Gastrocnemius medialis (tissue), 4 donors: ENCODE results near the gene CLDN18. TPM values are rescaled to one million over a fixed set of nuclear protein-coding genes. Genes with fewer than 3 reads are reported as not detected.

ENCODE experiments used
- ATAC-seq, 2 donors: fragments of 150-250 bp; one replicate each; pipeline ENCODE4 v1.9.1; 2016
- DNase-seq, 2 donors: peaks; one replicate each; pipeline ENCODE4 v3.0.0-alpha.2; 2019
- H3K27ac ChIP-seq, 4 donors: fragments of 200-600 bp; sonication (generic); 1 replicate in 1 of 4; 2 replicates in 3 of 4; pipeline ENCODE4 v1.5.1; 2016 to 2018; ENCODE audit warnings: mild to moderate bottlenecking in 2 of 4, moderate library complexity in 1 of 4
- H3K27me3 ChIP-seq, 3 donors: fragments of 200-600 bp; sonication (generic) in 2 of 3; 1 replicate in 1 of 3; 2 replicates in 2 of 3; pipeline versions ENCODE4 v1.5.1 to v1.6.0; 2016 to 2019; ENCODE audit warnings: mild to moderate bottlenecking in 1 of 3, moderate library complexity in 1 of 3
- H3K36me3 ChIP-seq, 2 donors: fragments of 200-600 bp; sonication (generic) in 1 of 2; one replicate each; pipeline ENCODE4 v1.5.1; 2017 to 2018
- H3K4me1 ChIP-seq, 2 donors: fragments of 200-600 bp; sonication (generic) in 1 of 2; one replicate each; pipeline ENCODE4 v1.5.1; 2016 to 2017; ENCODE audit warnings: mild to moderate bottlenecking in 2 of 2
- H3K4me3 ChIP-seq, 4 donors: fragments of 200-600 bp; sonication (generic) in 3 of 4; 1 replicate in 1 of 4; 2 replicates in 3 of 4; pipeline ENCODE4 v1.5.1; 2016 to 2019; ENCODE audit warnings: mild to moderate bottlenecking in 2 of 4
- H3K9me3 ChIP-seq, 3 donors: fragments of 200-600 bp; sonication (generic) in 2 of 3; 1 replicate in 1 of 3; 2 replicates in 2 of 3; pipeline ENCODE4 v1.5.1; 2016 to 2019
- CTCF ChIP-seq, 5 experiments: fragments of 450-650 bp in 3 of 5; fragments of 200-600 bp in 2 of 5; sonication (generic) in 2 of 5; IDR thresholded peaks in 4 of 5; conservative IDR thresholded peaks in 1 of 5; 1 replicate in 4 of 5; 2 replicates in 1 of 5; pipeline ENCODE4 v1.5.1; 2016 to 2019; ENCODE audit warnings: antibody characterized with exemption in 5 of 5, mild to moderate bottlenecking in 3 of 5, moderate library complexity in 3 of 5
- POLR2A ChIP-seq, 2 donors: fragments of 450-650 bp; IDR thresholded peaks; one replicate each; pipeline ENCODE4 v1.6.1; 2017; ENCODE audit warnings: antibody characterized with exemption in 2 of 2, mild to moderate bottlenecking in 2 of 2, moderate library complexity in 2 of 2
- in situ Hi-C, 4 donors: fragments of 200-750 bp; cut with MboI; loops; one replicate each; pipeline versions ENCODE4 v1.15.0 to v1.8.0; 2017; ENCODE audit warnings: low sequenced_read_pairs in 4 of 4
- intact Hi-C: fragments of 100-400 bp; cut with DNase I; formaldehyde crosslinking; loops from one replicate; pipeline ENCODE4 v1.15.1; 2023; ENCODE audit warnings: low total_unique reads
- total RNA-seq, 4 donors: library from RNA; depleted of rRNA; stranded (reverse); fragments of >200 nt; gene quantifications; one replicate each; pipeline versions ENCODE4 v1.1.0 to v1.2.3, GENCODE V29; 2016

Gene CLDN18
- total RNA-seq, 4 donors from 2014 or later = not detected

- Histone ChIP-seq H3K36me3 (no peaks in the 10 kb centered on the region), H3K4me3 (no peak overlapping the region), H3K27ac (no peak overlapping the region), H3K27me3 (no peaks in the 10 kb centered on the region), H3K4me1 (no peaks in the 10 kb centered on the region), H3K9me3 (no peaks in the 10 kb centered on the region)
- ATAC-seq = no peak
- in situ Hi-C loops (no loop called here), intact Hi-C loops (no loop called here)
- TF ChIP-seq CTCF (IDR thresholded peaks at IDR 0.05 in 4 of 5, conservative IDR thresholded peaks at IDR 0.05 in 1 of 5) (no peak), POLR2A (IDR thresholded peaks at IDR 0.05) (no peak)
- DNase-seq = no peak
Measured at GRCh38 chr3:138016065-138016464, 6.1 kb downstream of the CLDN18 start.

GRCh38 chr3:138019281-138020069 is 9.5 kb downstream of the CLDN18 start:
- no peak overlapping the region for H3K4me3 ChIP-seq
- H3K27me3 ChIP-seq = no peaks in the 10 kb centered on the region
- DNase-seq (no peak), ATAC-seq (no peak)
- no peak overlapping the region for H3K27ac ChIP-seq
- TF ChIP-seq CTCF (IDR thresholded peaks at IDR 0.05 in 4 of 5, conservative IDR thresholded peaks at IDR 0.05 in 1 of 5) (no peak), POLR2A (IDR thresholded peaks at IDR 0.05) (no peak)
- H3K9me3 ChIP-seq = no peaks in the 10 kb centered on the region
- in situ Hi-C loops = no loop called here
- intact Hi-C loops = no loop called here
- no peaks in the 10 kb centered on the region for H3K36me3 ChIP-seq
- no peaks in the 10 kb centered on the region for H3K4me1 ChIP-seq

- no peak for ATAC-seq
- Histone ChIP-seq H3K36me3 (no peaks in the 10 kb centered on the region), H3K27ac (no peak overlapping the region), H3K9me3 (no peaks in the 10 kb centered on the region), H3K4me3 (no peak overlapping the region), H3K4me1 (no peaks in the 10 kb centered on the region), H3K27me3 (no peaks in the 10 kb centered on the region)
- intact Hi-C loops = no loop called here
- DNase-seq = no peak
- in situ Hi-C loops = no loop called here
- no peak for TF ChIP-seq POLR2A (IDR thresholded peaks at IDR 0.05)
- TF ChIP-seq CTCF (IDR thresholded peaks at IDR 0.05 in 4 of 5, conservative IDR thresholded peaks at IDR 0.05 in 1 of 5) = no peak
Measured at GRCh38 chr3:138023754-138024153, 13.8 kb downstream of the CLDN18 start.

GRCh38 chr3:138025553-138025952 is 15.6 kb downstream of the CLDN18 start:
- no peak overlapping the region for H3K4me3 ChIP-seq
- DNase-seq = no peak
- TF ChIP-seq CTCF (IDR thresholded peaks at IDR 0.05 in 4 of 5, conservative IDR thresholded peaks at IDR 0.05 in 1 of 5) = no peak
- no peak for TF ChIP-seq POLR2A (IDR thresholded peaks at IDR 0.05)
- intact Hi-C loops = no loop called here
- no peaks in the 10 kb centered on the region for H3K9me3 ChIP-seq
- H3K4me1 ChIP-seq = no peaks in the 10 kb centered on the region
- in situ Hi-C loops = no loop called here
- H3K27ac ChIP-seq = no peak overlapping the region
- ATAC-seq = no peak
- no peaks in the 10 kb centered on the region for H3K27me3 ChIP-seq
- no peaks in the 10 kb centered on the region for H3K36me3 ChIP-seq

- H3K27me3 ChIP-seq = no peaks in the 10 kb centered on the region
- DNase-seq (no peak), ATAC-seq (no peak)
- no peaks in the 10 kb centered on the region for H3K9me3 ChIP-seq
- H3K36me3 ChIP-seq = no peaks in the 10 kb centered on the region
- TF ChIP-seq POLR2A (IDR thresholded peaks at IDR 0.05) (no peak), CTCF (IDR thresholded peaks at IDR 0.05 in 4 of 5, conservative IDR thresholded peaks at IDR 0.05 in 1 of 5) (no peak)
- H3K4me3 ChIP-seq = no peak overlapping the region
- in situ Hi-C loops (no loop called here), intact Hi-C loops (no loop called here)
- no peak overlapping the region for H3K27ac ChIP-seq
- H3K4me1 ChIP-seq = no peaks in the 10 kb centered on the region
Measured at GRCh38 chr3:138027821-138028220, 17.9 kb downstream of the CLDN18 start.
